HepG2 (cell line): ENCODE results near the gene PPA1. TPM values are rescaled to one million over a fixed set of nuclear protein-coding genes. Genes with fewer than 3 reads are reported as not detected.

Experiments
- ATAC-seq: fragments of 200-7000 bp; cut with Tn5 transposase; 3 replicates; pipeline ENCODE4 v1.9.1; 2020; ENCODE audit warnings: mild to moderate bottlenecking, moderate library complexity
- BruUV-seq: library from RNA; stranded (reverse); fragments of 400-500 nt; replicated peaks from 2 replicates; lab custom pipeline; 2021; lab: Mats Ljungman, UMichigan
- CTCF ChIA-PET: fragments of 300-600 bp; formaldehyde crosslinking; extraction: SDS; loops from one replicate; lab custom pipeline; 2021; ENCODE audit warnings: low total read pairs, inconsistent platforms, low intra/inter-chr PET ratio; lab: Yijun Ruan, JAX
- POLR2A ChIA-PET: fragments of 350-600 bp; sonication (Branson Sonifier 250); formaldehyde crosslinking; loops from one replicate; lab custom pipeline; 2020; ENCODE audit warnings: antibody characterized with exemption, inconsistent platforms; lab: Yijun Ruan, JAX
- DNase-seq: peaks from one replicate; pipeline ENCODE4 v3.0.0-alpha.2; 2015; ENCODE audit warnings: low spot score
- FAIRE-seq: peaks from 3 replicates; lab custom pipeline; 2011; peaks lifted over from hg19 to GRCh38; lab: Jason Lieb, UNC
- H2AFZ ChIP-seq: one replicate; pipeline ENCODE4 v1.6.1; 2011; ENCODE audit warnings: low read length, inconsistent platforms
- H3K27ac ChIP-seq: fragments of 300-600 bp; 3 replicates; pipeline ENCODE4 v1.8.0; 2011; ENCODE audit warnings: mixed run types, mild to moderate bottlenecking, mixed read lengths, low read length, inconsistent platforms; ENCODE audit not compliant: insufficient read depth; ENCODE audit errors: extremely low read length
- H3K27me3 ChIP-seq, 2 experiments: fragments of 200-600 bp in 1 of 2; 2 replicates in 1 of 2; 3 replicates in 1 of 2; pipeline versions ENCODE4 v1.6.0 to v1.8.0; 2011; ENCODE audit warnings: low read length in 2 of 2, mild to moderate bottlenecking in 2 of 2, moderate library complexity in 2 of 2, inconsistent platforms in 1 of 2; ENCODE audit not compliant: insufficient read depth in 2 of 2, control insufficient read depth in 1 of 2
- H3K36me3 ChIP-seq, 2 experiments: fragments of 200-600 bp in 1 of 2; replicated peaks in 1 of 2; 2 replicates in 1 of 2; 3 replicates in 1 of 2; pipeline versions ENCODE4 v1.5.1 to v1.8.0; 2011; ENCODE audit warnings: low read length in 2 of 2, inconsistent platforms in 1 of 2; ENCODE audit not compliant: insufficient read depth in 2 of 2, control insufficient read depth in 1 of 2
- H3K4me1 ChIP-seq: 2 replicates; pipeline ENCODE4 v1.5.1; 2012; ENCODE audit warnings: low read length, inconsistent platforms; ENCODE audit not compliant: insufficient read depth
- H3K4me2 ChIP-seq: 2 replicates; pipeline ENCODE4 v1.6.0; 2011; ENCODE audit warnings: low read depth, low read length, inconsistent platforms
- H3K4me3 ChIP-seq, 3 experiments: fragments of 200-600 bp in 1 of 3; sonication (generic), shearing (Covaris generic) in 1 of 3; replicated peaks in 1 of 3; 2 replicates each; pipeline ENCODE4 v1.5.1; 2011 to 2016; ENCODE audit warnings: low read length in 3 of 3, inconsistent platforms in 2 of 3, low read depth in 2 of 3, mild to moderate bottlenecking in 2 of 3, control low read depth in 1 of 3, mixed read lengths in 1 of 3; ENCODE audit not compliant: insufficient read depth in 1 of 3
- H3K79me2 ChIP-seq: one replicate; pipeline ENCODE4 v1.6.1; 2011; ENCODE audit warnings: low read length, inconsistent platforms; ENCODE audit not compliant: insufficient read depth
- H3K9ac ChIP-seq: 2 replicates; pipeline ENCODE4 v1.6.0; 2011; ENCODE audit warnings: mild to moderate bottlenecking, low read depth, low read length, inconsistent platforms; ENCODE audit not compliant: insufficient read depth
- H3K9me3 ChIP-seq: 2 replicates; pipeline ENCODE4 v1.5.1; 2012; ENCODE audit warnings: mild to moderate bottlenecking, low read length
- H4K20me1 ChIP-seq: 2 replicates; pipeline ENCODE4 v1.6.0; 2011; ENCODE audit warnings: inconsistent platforms, mild to moderate bottlenecking, low read length, moderate library complexity; ENCODE audit not compliant: insufficient read depth
- CTCF ChIP-seq: sonication (generic); formaldehyde crosslinking; IDR thresholded peaks from 2 replicates; pipeline ENCODE4 v1.5.0; 2020; ENCODE audit warnings: mild to moderate bottlenecking, missing genetic modification reagents, moderate library complexity
- IRF1 ChIP-seq: sonication (generic); formaldehyde crosslinking; IDR thresholded peaks from 2 replicates; pipeline ENCODE4 v1.4.0; 2020; ENCODE audit warnings: low read depth, mild to moderate bottlenecking, missing genetic modification reagents
- ISL2 ChIP-seq: sonication (generic); formaldehyde crosslinking; IDR thresholded peaks from 2 replicates; pipeline ENCODE4 v1.5.0; 2020; ENCODE audit warnings: missing genetic modification reagents
- NFE2L2 ChIP-seq: fragments of 150-350 bp; IDR thresholded peaks from 2 replicates; pipeline ENCODE4 v1.6.1; 2014; ENCODE audit warnings: low read length
- NFYB ChIP-seq: sonication (generic); formaldehyde crosslinking; IDR thresholded peaks from 2 replicates; pipeline ENCODE4 v1.4.0; 2020; ENCODE audit warnings: missing genetic modification reagents
- RAD51 ChIP-seq: fragments of 450-650 bp; IDR thresholded peaks from 2 replicates; pipeline ENCODE4 v1.6.1; 2016; ENCODE audit warnings: borderline replicate concordance
- SOX5 ChIP-seq: IDR thresholded peaks from 2 replicates; pipeline ENCODE4 v1.6.1; 2016; ENCODE audit warnings: borderline replicate concordance
- STAG1 ChIP-seq: sonication (generic); formaldehyde crosslinking; IDR thresholded peaks from 2 replicates; pipeline ENCODE4 v1.4.0; 2020; ENCODE audit warnings: missing genetic modification reagents
- ZNF414 ChIP-seq: sonication (generic); formaldehyde crosslinking; IDR thresholded peaks from 2 replicates; pipeline ENCODE4 v1.5.0; 2020; ENCODE audit warnings: missing genetic modification reagents
- WGBS: methylation state at CpG from one replicate; pipeline ENCODE4 v1.1.6; 2017; ENCODE audit warnings: low lambda C conversion rate; 5-methylcytosine and 5-hydroxymethylcytosine counted together
- in situ Hi-C: cut with HindIII; loops from 2 replicates; pipeline ENCODE4 v1.10.0; 2017; ENCODE audit warnings: low pct_unique_long_range_greater_than_20kb; ENCODE audit not compliant: extremely low pct_ligation_motif_present
- intact Hi-C: fragments of 100-400 bp; cut with micrococcal nuclease; formaldehyde crosslinking; loops from one replicate; pipeline ENCODE4 v1.10.0; 2022; ENCODE audit not compliant: unreplicated experiment
- polyA plus RNA-seq, 8 experiments: library from polyadenylated mRNA; depleted of rRNA in 3 of 8; stranded (reverse) in 7 of 8; unstranded in 1 of 8; fragments of >200 nt; fragmentation: Illumina TruSeq in 4 of 8; extraction: Trizol in 4 of 8; gene quantifications; 2 replicates each; pipeline versions ENCODE4 v1.2.1 to v1.2.3, GENCODE V29; 2011 to 2016; ENCODE audit warnings: low read depth in 4 of 8, missing spikeins in 1 of 8, mixed read lengths in 1 of 8; ENCODE audit not compliant: insufficient read depth in 1 of 8
- total RNA-seq, 5 experiments: library from RNA; depleted of rRNA; stranded (reverse); fragments of >200 nt; fragmentation: Illumina TruSeq; extraction: Trizol; gene quantifications; 2 replicates each; pipeline ENCODE4 v1.2.3, GENCODE V29; 2016; ENCODE audit warnings: low read depth in 1 of 5

Gene PPA1
- total and polyA plus RNA-seq, 2 of the 13 experiments (the other 11 are each of a cell fraction or from before 2014, with no cell fraction given), result 136 to 250 TPM

- FAIRE-seq, result no peak
- no TSS peak for BruUV-seq
- intact Hi-C loops, result no loop called here
- Histone ChIP-seq H3K4me1 (no peaks in the 10 kb centered on the region), H4K20me1 (no peaks in the 10 kb centered on the region), H3K27ac (no peak overlapping the region), H3K4me3 (no peak overlapping the region), H3K9ac (no peak overlapping the region)
- no peak for TF ChIP-seq SOX5
- TF ChIP-seq NFE2L2, result peak; percentile 47; the same call in 1 of the 2 replicates
- TF ChIP-seq, all 625 proteins: peak for 1
- H3K4me2 ChIP-seq, result no peak overlapping the region
- H3K79me2 ChIP-seq, result no peaks in the 10 kb centered on the region
- ChIA-PET CTCF (no interaction called here), POLR2A (no interaction called here)
- no peaks in the 10 kb centered on the region for H3K9me3 ChIP-seq
- no peak for ATAC-seq
- in situ Hi-C loops, result no loop called here
- H3K36me3 ChIP-seq, result peaks cover 10 to 54% of the 10 kb centered on the region in 2 experiments
- no peak overlapping the region for H2AFZ ChIP-seq
- H3K27me3 ChIP-seq, result no peaks in the 10 kb centered on the region
- DNase-seq, result no peak
- 91% methylated on average over 1 of the region's 1 CpG for WGBS
These were observed 32.1 kb downstream of the PPA1 start for GRCh38 chr10:70201105-70201504.

GRCh38 chr10:70198696-70199466, 34.3 kb downstream of the PPA1 start:
- ChIA-PET CTCF (no interaction called here), POLR2A (interaction anchor here (1.1 kb wide), 1 partner anchor 29 kb away, joined by 4 read pairs; the partner anchor contains the start of gene SAR1A)
- no peaks in the 10 kb centered on the region for H3K27me3 ChIP-seq
- no peak overlapping the region for H2AFZ ChIP-seq
- H3K4me1 ChIP-seq, result no peaks in the 10 kb centered on the region
- WGBS, result 99% methylated on average over 5 of the region's 5 CpGs
- peaks cover 6 to 39% of the 10 kb centered on the region in 2 experiments for H3K36me3 ChIP-seq
- TSS peak; percentile 22 for BruUV-seq
- H3K4me3 ChIP-seq, result no peak overlapping the region
- TF ChIP-seq ISL2 (CRISPR knock-in tag), result no peak
- TF ChIP-seq STAG1 (CRISPR knock-in tag), result peak; percentile 30
- TF ChIP-seq RAD51, result no peak
- TF ChIP-seq IRF1 (CRISPR knock-in tag), result no peak
- peak; percentile 17; the same call in 1 of the 2 replicates for TF ChIP-seq CTCF (CRISPR knock-in tag)
- TF ChIP-seq NFYB (CRISPR knock-in tag), result no peak
- no peak for TF ChIP-seq ZNF414 (CRISPR knock-in tag)
- no peaks in the 10 kb centered on the region for H4K20me1 ChIP-seq
- H3K9me3 ChIP-seq, result no peaks in the 10 kb centered on the region
- intact Hi-C loops, result no loop called here
- ATAC-seq (no peak), DNase-seq (no peak), FAIRE-seq (no peak)
- in situ Hi-C loops, result no loop called here
- no peak overlapping the region for H3K4me2 ChIP-seq
- no peak overlapping the region for H3K27ac ChIP-seq
- no peak overlapping the region for H3K9ac ChIP-seq
- no peaks in the 10 kb centered on the region for H3K79me2 ChIP-seq
